ENCODE measurements around the gene ANTXRL. TPM values are rescaled to one million over a fixed set of nuclear protein-coding genes. Genes with fewer than 3 reads are reported as not detected.

ANTXRL gene
- total and polyA plus RNA-seq, 10 of the 15 experiments (the other 5 are each of a cell fraction or from before 2014, with no cell fraction given): not detected

DNA sequence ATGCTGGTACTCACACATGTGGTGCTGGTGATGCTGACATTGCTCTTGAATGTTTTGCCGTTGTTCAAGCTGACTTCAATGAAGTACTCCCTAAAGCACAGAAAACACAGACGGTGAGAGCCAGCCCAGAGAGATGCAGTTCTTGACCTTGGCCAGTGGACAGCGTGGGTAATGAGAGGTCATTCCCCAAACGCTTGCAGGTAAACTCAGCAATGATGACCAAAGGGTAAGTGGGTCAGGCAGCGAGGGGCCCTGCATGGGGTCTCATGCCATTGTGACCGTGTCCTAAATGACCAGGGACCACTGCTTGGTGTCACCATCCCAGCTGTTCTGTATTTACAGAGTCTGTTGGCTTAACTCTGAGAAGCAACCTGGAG lies 32.8 kb upstream of the ANTXRL start:
- in situ Hi-C loops (cut with MboI) (no loop called here), intact Hi-C loops (cut with micrococcal nuclease; ENCODE audit: unreplicated experiment) (loop anchor here (10.0 kb wide), 1 partner anchor 1019 kb away; no protein-coding TSS in a partner anchor)
- Histone ChIP-seq H3K27ac (ENCODE audit: control insufficient read depth, insufficient read depth) (no peak overlapping the region), H3K4me3 (no peak overlapping the region), H3K79me2 (ENCODE audit: control insufficient read depth, insufficient read depth, low read length) (no peaks in the 10 kb centered on the region), H3K9ac (ENCODE audit: control insufficient read depth, insufficient read depth, low read length) (no peak overlapping the region), H3K36me3 (ENCODE audit: control insufficient read depth in 2 of 2, insufficient read depth in 2 of 2, low read length in 1 of 2) (no peaks in the 10 kb centered on the region), H3K4me2 (ENCODE audit: control insufficient read depth, insufficient read depth) (no peak overlapping the region), H4K20me1 (ENCODE audit: control insufficient read depth, insufficient read depth) (no peaks in the 10 kb centered on the region), H3K27me3 (replicated peaks in 1 of 2; ENCODE audit: control insufficient read depth in 2 of 2, insufficient read depth in 2 of 2, low read length in 1 of 2) (no peaks in the 10 kb centered on the region), H3K4me1 (ENCODE audit: control insufficient read depth, insufficient read depth, low read length) (no peaks in the 10 kb centered on the region), H2AFZ (ENCODE audit: control insufficient read depth, low read depth, low read length) (no peak overlapping the region), H3K9me3 (replicated peaks; ENCODE audit: control insufficient read depth, insufficient read depth, low read length) (no peaks in the 10 kb centered on the region)
- no TSS peak for BruUV-seq (replicated peaks)
- ChIA-PET POLR2A (no interaction called here), RAD21 (ENCODE audit: unreplicated experiment) (no interaction called here), CTCF (no interaction called here), SMC1A (ENCODE audit: uncharacterized antibody, unreplicated experiment) (no interaction called here)
- WGBS (ENCODE audit: insufficient coverage, insufficient replicate concordance, low lambda C conversion rate, missing lambda C conversion rate): 61% methylated on average over 6 of the region's 6 CpGs
- ATAC-seq (no peak), FAIRE-seq (no peak), DNase-seq (ENCODE audit: low read depth, low spot score) (no peak)
- TF ChIP-seq USF1 (IDR thresholded peaks at IDR 0.05; ENCODE audit: borderline replicate concordance, extremely low read length, insufficient read depth, low read depth, low read length): no peak
- no peak for TF ChIP-seq SUPT20H (IDR thresholded peaks at IDR 0.05; ENCODE audit: borderline replicate concordance, control insufficient read depth, low read depth, low read length)
- TF ChIP-seq ASH2L (IDR thresholded peaks at IDR 0.05; ENCODE audit: borderline replicate concordance, low read depth): no peak
- no peak for TF ChIP-seq ZNF24 (IDR thresholded peaks at IDR 0.05)
- TF ChIP-seq YY1 (IDR thresholded peaks at IDR 0.05; ENCODE audit: low read depth, low read length): no peak
- TF ChIP-seq WRNIP1 (IDR thresholded peaks at IDR 0.05; ENCODE audit: borderline replicate concordance, low read depth, low read length): no peak
- TF ChIP-seq KDM1A (IDR thresholded peaks at IDR 0.05; ENCODE audit: borderline replicate concordance): no peak
- TF ChIP-seq RELB (IDR thresholded peaks at IDR 0.05; ENCODE audit: low read depth): no peak
- no peak for TF ChIP-seq HDAC6 (IDR thresholded peaks at IDR 0.05; ENCODE audit: unreplicated experiment)
- no peak for TF ChIP-seq RAD51 (IDR thresholded peaks at IDR 0.05)
- no peak for TF ChIP-seq TCF7 (IDR thresholded peaks at IDR 0.05; ENCODE audit: borderline replicate concordance)
- no peak for TF ChIP-seq SMC3 (IDR thresholded peaks at IDR 0.05; ENCODE audit: borderline replicate concordance, low read length)
- no peak for TF ChIP-seq POLR2AphosphoS2 (IDR thresholded peaks at IDR 0.05; ENCODE audit: low read depth, low read length)
- TF ChIP-seq, protein P1, sequence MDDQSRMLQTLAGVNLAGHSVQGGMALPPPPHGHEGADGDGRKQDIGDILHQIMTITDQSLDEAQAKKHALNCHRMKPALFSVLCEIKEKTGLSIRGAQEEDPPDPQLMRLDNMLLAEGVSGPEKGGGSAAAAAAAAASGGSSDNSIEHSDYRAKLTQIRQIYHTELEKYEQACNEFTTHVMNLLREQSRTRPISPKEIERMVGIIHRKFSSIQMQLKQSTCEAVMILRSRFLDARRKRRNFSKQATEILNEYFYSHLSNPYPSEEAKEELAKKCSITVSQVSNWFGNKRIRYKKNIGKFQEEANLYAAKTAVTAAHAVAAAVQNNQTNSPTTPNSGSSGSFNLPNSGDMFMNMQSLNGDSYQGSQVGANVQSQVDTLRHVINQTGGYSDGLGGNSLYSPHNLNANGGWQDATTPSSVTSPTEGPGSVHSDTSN (IDR thresholded peaks at IDR 0.05; ENCODE audit: insufficient replicate concordance, low read depth, low read length): no peak
- TF ChIP-seq TBL1XR1 (IDR thresholded peaks at IDR 0.05; ENCODE audit: low read depth, low read length): no peak
- no peak for TF ChIP-seq SREBF1 (IDR thresholded peaks at IDR 0.05; ENCODE audit: low read length)
- TF ChIP-seq RB1 (IDR thresholded peaks at IDR 0.05; ENCODE audit: borderline replicate concordance): no peak
- no peak for TF ChIP-seq CBFB (IDR thresholded peaks at IDR 0.05; ENCODE audit: low read depth)
